Thymus (tissue), 11 donors: Measurements from ENCODE around the gene VASN. TPM values are rescaled to one million over a fixed set of nuclear protein-coding genes. Genes with fewer than 3 reads are reported as not detected.

Source experiments
- DNase-seq, 9 donors: peaks; one replicate each; pipeline ENCODE4 v3.0.0-alpha.2; 2013; ENCODE audit warnings: low spot score in 9 of 9, low read depth in 6 of 9, missing footprints in 1 of 9
- H3K27ac ChIP-seq, 2 donors: one replicate each; pipeline ENCODE4 v1.5.1; 2013; ENCODE audit warnings: control low read depth in 1 of 2, low read depth in 1 of 2, low read length in 1 of 2, mild to moderate bottlenecking in 1 of 2, moderate library complexity in 1 of 2
- H3K27me3 ChIP-seq, 2 donors: one replicate each; pipeline ENCODE4 v1.5.1; 2013; ENCODE audit warnings: low read length in 1 of 2; ENCODE audit not compliant: control insufficient read depth in 2 of 2, insufficient read depth in 1 of 2
- H3K36me3 ChIP-seq, 2 donors: one replicate each; pipeline ENCODE4 v1.5.1; 2013; ENCODE audit warnings: low read length in 1 of 2, mild to moderate bottlenecking in 1 of 2, moderate library complexity in 1 of 2; ENCODE audit not compliant: control insufficient read depth in 2 of 2, insufficient read depth in 2 of 2
- H3K4me1 ChIP-seq, 2 donors: one replicate each; pipeline ENCODE4 v1.5.1; 2013; ENCODE audit warnings: low read length in 2 of 2; ENCODE audit not compliant: control insufficient read depth in 2 of 2, insufficient read depth in 2 of 2
- H3K4me3 ChIP-seq, 2 donors: one replicate each; pipeline ENCODE4 v1.5.1; 2013; ENCODE audit warnings: low read length in 2 of 2, control low read depth in 1 of 2, mild to moderate bottlenecking in 1 of 2
- H3K9me3 ChIP-seq, 2 donors: one replicate each; pipeline ENCODE4 v1.5.1; 2013; ENCODE audit warnings: low read length in 1 of 2, mild to moderate bottlenecking in 1 of 2; ENCODE audit not compliant: control insufficient read depth in 2 of 2, insufficient read depth in 1 of 2
- WGBS: extraction: QIAGEN DNeasy Blood & Tissue Kit; methylation state at CpG from one replicate; pipeline ENCODE4 v1.1.7; 2013; 5-methylcytosine and 5-hydroxymethylcytosine counted together
- polyA plus RNA-seq: library from polyadenylated mRNA; stranded (reverse); fragments of 200-250 nt; gene quantifications from one replicate; pipeline ENCODE4 v1.2.3, GENCODE V29; 2013
- total RNA-seq: library from RNA; stranded (reverse); fragments of 120-200 nt; gene quantifications from one replicate; pipeline ENCODE4 v1.2.4, GENCODE V29; 2013
- donor health status: healthy.

The VASN gene
- total and polyA plus RNA-seq, 2 donors = 1.2 to 3.6 TPM

- no peak for DNase-seq
- WGBS = 94% methylated on average over 15 of the region's 15 CpGs
- no peaks in the 10 kb centered on the region for H3K9me3 ChIP-seq
- no peak overlapping the region for H3K27ac ChIP-seq
- peaks cover 46 to 54% of the 10 kb centered on the region in 2 donors for H3K36me3 ChIP-seq
- no peaks in the 10 kb centered on the region for H3K27me3 ChIP-seq
- H3K4me1 ChIP-seq = peaks cover 0 to 11% of the 10 kb centered on the region in 2 donors
- H3K4me3 ChIP-seq = no peak overlapping the region
Observed at GRCh38 chr16:4410335-4411075, 38.9 kb downstream of the VASN start.

- H3K36me3 ChIP-seq = peaks cover 38 to 51% of the 10 kb centered on the region in 2 donors
- H3K9me3 ChIP-seq = no peaks in the 10 kb centered on the region
Observed at GRCh38 chr16:4411684-4412083, 40.0 kb downstream of the VASN start.

DNA sequence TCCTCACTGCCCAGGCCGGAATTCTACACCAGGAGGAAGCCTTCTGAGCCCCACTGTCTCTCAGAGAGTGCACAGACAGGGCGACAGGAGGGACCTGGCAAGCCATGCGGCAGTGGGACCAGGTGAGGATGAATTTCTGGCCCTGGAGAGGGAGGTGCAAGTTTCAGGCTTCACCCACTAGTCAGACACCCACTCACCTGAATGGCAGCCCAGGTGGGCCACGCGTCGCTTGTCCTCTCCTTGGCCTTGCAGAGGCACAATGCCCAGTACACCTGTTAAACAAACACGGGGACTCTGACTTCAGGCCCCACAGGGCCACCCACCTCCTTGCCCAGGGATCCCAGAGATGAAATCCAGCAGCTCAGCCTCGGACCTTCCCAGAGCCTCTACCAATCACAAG, 40.5 kb downstream of the VASN start:
- Histone ChIP-seq H3K9me3 (no peaks in the 10 kb centered on the region), H3K4me3 (no peak overlapping the region), H3K36me3 (peaks cover 38 to 49% of the 10 kb centered on the region in 2 donors), H3K27ac (no peak overlapping the region), H3K4me1 (peaks cover 3 to 20% of the 10 kb centered on the region in 2 donors), H3K27me3 (no peaks in the 10 kb centered on the region)
- no peak for DNase-seq
- WGBS = 99% methylated on average over 8 of the region's 8 CpGs

More at GRCh38 chr16:4411684-4412083, 40.0 kb downstream of the VASN start:
- 98% methylated on average over 16 of the region's 16 CpGs for WGBS
- Histone ChIP-seq H3K27ac (no peak overlapping the region), H3K27me3 (no peaks in the 10 kb centered on the region), H3K4me1 (peaks cover 0 to 15% of the 10 kb centered on the region in 2 donors), H3K4me3 (no peak overlapping the region)
- no peak for DNase-seq

DNA sequence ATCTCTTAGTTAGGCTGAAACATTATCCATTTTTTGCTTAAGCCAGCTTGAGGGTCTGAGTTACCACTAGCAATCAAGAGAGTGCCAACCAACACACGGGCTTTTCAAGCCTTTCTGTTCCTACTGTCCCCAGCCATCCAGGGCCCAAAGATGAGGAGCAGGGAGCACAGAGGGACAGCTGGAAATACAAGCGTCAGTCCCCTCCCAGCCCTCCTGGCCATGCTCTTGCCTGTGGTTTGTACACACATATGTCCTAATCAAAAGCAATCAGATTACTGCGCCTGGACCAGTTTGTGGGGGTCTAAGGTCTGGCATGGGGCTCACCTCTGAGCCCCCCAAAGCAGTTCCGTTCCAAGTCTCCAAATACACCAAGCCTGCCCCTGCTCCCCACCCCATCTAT, 41.2 kb downstream of the VASN start:
- Histone ChIP-seq H3K4me1 (peaks cover 5 to 23% of the 10 kb centered on the region in 2 donors), H3K4me3 (no peak overlapping the region), H3K27me3 (no peaks in the 10 kb centered on the region), H3K36me3 (peaks cover 34 to 43% of the 10 kb centered on the region in 2 donors), H3K27ac (peak overlapping the region in 1 of 2 donors; percentile 20), H3K9me3 (no peaks in the 10 kb centered on the region)
- WGBS = 97% methylated on average over 4 of the region's 4 CpGs
- DNase-seq = no peak

- Histone ChIP-seq H3K36me3 (peaks cover 23 to 32% of the 10 kb centered on the region in 2 donors), H3K4me1 (peaks cover 5 to 23% of the 10 kb centered on the region in 2 donors), H3K27ac (no peak overlapping the region), H3K9me3 (no peaks in the 10 kb centered on the region), H3K4me3 (no peak overlapping the region), H3K27me3 (no peaks in the 10 kb centered on the region)
- 90% methylated on average over 7 of the region's 7 CpGs for WGBS
- DNase-seq = peak in 1 of 9 donors; percentile 37
Observed at GRCh38 chr16:4414187-4414917, 42.7 kb downstream of the VASN start.

GRCh38 chr16:4415538-4416199, 44.0 kb downstream of the VASN start:
- H3K9me3 ChIP-seq = no peaks in the 10 kb centered on the region
- H3K4me1 ChIP-seq = peaks cover 5 to 23% of the 10 kb centered on the region in 2 donors
- peaks cover 18 to 19% of the 10 kb centered on the region in 2 donors for H3K36me3 ChIP-seq
- H3K27me3 ChIP-seq = no peaks in the 10 kb centered on the region
- H3K4me3 ChIP-seq = peak overlapping the region; percentile 64 to 84
- H3K27ac ChIP-seq = peak overlapping the region; percentile 74 to 92
- WGBS = 1% methylated on average over 44 of the region's 44 CpGs
- DNase-seq = peak in 7 of 9 donors; percentile 25 to 72 (median 42)

DNA sequence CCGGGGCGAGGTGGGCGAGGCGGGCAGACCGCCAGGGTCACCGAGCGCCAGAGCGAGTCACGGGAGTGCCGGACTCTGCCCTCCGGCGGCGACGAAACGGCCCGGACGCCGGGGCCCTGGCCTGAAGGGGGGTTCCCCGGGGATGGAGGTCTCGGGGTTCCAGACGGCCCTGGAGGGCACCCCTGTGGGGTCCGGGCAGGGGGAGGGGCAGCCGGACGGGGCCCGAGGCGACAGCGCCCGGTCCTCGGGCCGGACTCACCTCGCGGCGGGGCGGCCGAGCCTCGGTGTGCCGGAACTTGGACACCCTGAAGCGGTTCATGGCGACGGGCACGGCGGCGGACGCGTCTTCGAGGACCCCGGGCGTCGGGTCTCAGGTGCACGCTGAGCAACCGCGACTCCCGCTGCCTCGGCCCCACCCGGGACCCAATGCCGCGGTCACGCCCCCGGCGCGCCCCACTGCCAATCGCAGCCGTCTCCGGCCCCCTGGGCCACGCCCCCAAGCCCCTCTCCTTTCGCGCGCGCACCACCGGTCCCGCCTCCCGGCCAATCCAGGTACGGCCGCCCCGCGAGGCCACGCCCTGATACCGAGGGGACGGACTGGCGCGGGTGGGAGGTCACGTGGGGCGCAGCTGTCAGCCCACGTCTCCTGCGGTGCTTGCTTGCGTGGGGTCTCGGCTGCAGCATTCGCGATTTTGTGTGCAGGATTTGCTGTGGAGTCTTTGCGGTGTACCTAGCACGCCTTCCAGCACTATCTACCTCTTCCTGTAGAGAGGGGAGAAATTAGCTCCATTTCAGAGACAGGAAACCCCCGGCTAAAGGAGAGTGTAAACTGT, 44.8 kb downstream of the VASN start, which contains the start of gene CORO7:
CORO7 (minus strand) TSS at position 397 of the 833 bp plus-strand sequence; CDS start at position 319, 78 bp downstream.
- Histone ChIP-seq H3K36me3 (peaks cover 14 to 17% of the 10 kb centered on the region in 2 donors), H3K27me3 (no peaks in the 10 kb centered on the region), H3K4me3 (peak within 1 kb of the TSS; percentile 64 to 84), H3K9me3 (no peaks in the 10 kb centered on the region), H3K4me1 (peaks cover 5 to 23% of the 10 kb centered on the region in 2 donors), H3K27ac (peak within 1 kb of the TSS; percentile 85 to 92)
- DNase-seq = peak; percentile 75 to 97 (median 95)
- WGBS = under 1% methylated on average over 92 of the region's 92 CpGs

- 89% methylated on average over 7 of the region's 7 CpGs for WGBS
- H3K9me3 ChIP-seq = no peaks in the 10 kb centered on the region
- no peaks in the 10 kb centered on the region for H3K27me3 ChIP-seq
- H3K4me1 ChIP-seq = peaks cover 5 to 22% of the 10 kb centered on the region in 2 donors
- H3K27ac ChIP-seq = no peak overlapping the region
- no peaks in the 10 kb centered on the region for H3K36me3 ChIP-seq
- no peak overlapping the region for H3K4me3 ChIP-seq
- no peak for DNase-seq
Observed at GRCh38 chr16:4419402-4419959, 47.8 kb downstream of the VASN start.
